Measurements from ENCODE around the gene SAG. TPM values are rescaled to one million over a fixed set of nuclear protein-coding genes. Genes with fewer than 3 reads are reported as not detected.

SAG gene
- total and polyA plus RNA-seq, 2 of the 13 experiments (the other 11 are each of a cell fraction or from before 2014, with no cell fraction given), result not detected

- TF ChIP-seq E2F1 (CRISPR knock-in tag; IDR thresholded peaks at IDR 0.05) (no peak), THAP9 (CRISPR knock-in tag; IDR thresholded peaks at IDR 0.05; ENCODE audit: borderline replicate concordance) (no peak), SP140L (CRISPR knock-in tag; IDR thresholded peaks at IDR 0.05; ENCODE audit: borderline replicate concordance) (no peak), NFYC (CRISPR knock-in tag; IDR thresholded peaks at IDR 0.05) (no peak), EZH2 (conservative IDR thresholded peaks at IDR 0.05; ENCODE audit: low read depth, low read length) (no peak), STAG1 (CRISPR knock-in tag; IDR thresholded peaks at IDR 0.05) (peak; percentile 86), USF2 (IDR thresholded peaks at IDR 0.05; ENCODE audit: low read depth, low read length) (no peak), USF2 (CRISPR knock-in tag; IDR thresholded peaks at IDR 0.05; ENCODE audit: borderline replicate concordance) (no peak), HOXA5 (CRISPR knock-in tag; IDR thresholded peaks at IDR 0.05) (no peak), ARNT (IDR thresholded peaks at IDR 0.05) (no peak), ZNF430 (CRISPR knock-in tag; IDR thresholded peaks at IDR 0.05) (no peak), SP5 (CRISPR knock-in tag; IDR thresholded peaks at IDR 0.05; ENCODE audit: borderline replicate concordance, low read depth) (no peak), GLMP (CRISPR knock-in tag; IDR thresholded peaks at IDR 0.05; ENCODE audit: borderline replicate concordance) (no peak), SMC3 (IDR thresholded peaks at IDR 0.05; ENCODE audit: low read length) (peak; percentile 48), PHF5A (CRISPR knock-in tag; IDR thresholded peaks at IDR 0.05; ENCODE audit: low read depth, unreplicated experiment) (no peak), ZNF124 (CRISPR knock-in tag; IDR thresholded peaks at IDR 0.05) (no peak), CCDC6 (CRISPR knock-in tag; IDR thresholded peaks at IDR 0.05) (0 out of 2 replicates have a peak, but pooled peaks have one; percentile 41), PLSCR1 (CRISPR knock-in tag; IDR thresholded peaks at IDR 0.05; ENCODE audit: borderline replicate concordance) (no peak), ZNF761 (CRISPR knock-in tag; conservative IDR thresholded peaks at IDR 0.05) (no peak), HDAC6 (IDR thresholded peaks at IDR 0.05; ENCODE audit: low read depth, low read length) (no peak), ZFP91 (CRISPR knock-in tag; IDR thresholded peaks at IDR 0.05; ENCODE audit: borderline replicate concordance) (peak; percentile 35; the same call in 1 of the 2 replicates), KLF11 (CRISPR knock-in tag; IDR thresholded peaks at IDR 0.05) (no peak)
Measured at GRCh38 chr2:233323851-233324250, 16.2 kb downstream of the SAG start (continued).
